Choroid plexus epithelial cell (primary cell): ENCODE measurements around the gene KNSTRN.

Source experiments
- DNase-seq: peaks from one replicate; pipeline ENCODE4 v3.0.0-alpha.2; 2010; ENCODE audit warnings: low read depth
- H3K4me3 ChIP-seq: 2 replicates; pipeline ENCODE4 v1.5.1; 2011; ENCODE audit warnings: low read depth, mild to moderate bottlenecking, control low read depth, low read length, moderate library complexity
- TF ChIP-seq, protein P1 (sequence below): conservative IDR thresholded peaks from 2 replicates; pipeline ENCODE4 v1.5.1; 2011; ENCODE audit warnings: low read depth, mild to moderate bottlenecking, control low read depth, inconsistent platforms, low read length, moderate library complexity

The KNSTRN gene

DNA sequence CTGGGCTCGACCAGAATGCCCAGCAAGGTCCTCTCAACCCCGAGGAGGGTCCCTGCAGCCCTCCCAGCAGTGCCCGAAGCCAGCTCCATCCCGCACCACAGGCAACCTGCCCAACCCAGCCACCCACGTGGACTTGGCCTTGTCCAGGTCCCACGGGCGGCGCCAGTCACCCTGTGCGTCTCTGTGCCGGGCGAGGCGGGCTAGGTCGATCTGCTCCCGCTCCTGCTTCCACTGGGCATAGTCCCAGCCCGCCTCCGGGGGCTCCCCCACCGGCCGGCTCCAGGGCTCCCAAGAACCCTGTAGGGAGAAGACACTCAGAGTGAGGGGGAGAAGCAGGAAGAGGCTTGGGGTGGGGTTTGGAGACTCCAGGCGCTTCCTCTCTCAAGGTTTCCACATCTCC, 44.9 kb upstream of the KNSTRN start:
- H3K4me3 ChIP-seq, result no peak overlapping the region
- TF ChIP-seq, protein P1, sequence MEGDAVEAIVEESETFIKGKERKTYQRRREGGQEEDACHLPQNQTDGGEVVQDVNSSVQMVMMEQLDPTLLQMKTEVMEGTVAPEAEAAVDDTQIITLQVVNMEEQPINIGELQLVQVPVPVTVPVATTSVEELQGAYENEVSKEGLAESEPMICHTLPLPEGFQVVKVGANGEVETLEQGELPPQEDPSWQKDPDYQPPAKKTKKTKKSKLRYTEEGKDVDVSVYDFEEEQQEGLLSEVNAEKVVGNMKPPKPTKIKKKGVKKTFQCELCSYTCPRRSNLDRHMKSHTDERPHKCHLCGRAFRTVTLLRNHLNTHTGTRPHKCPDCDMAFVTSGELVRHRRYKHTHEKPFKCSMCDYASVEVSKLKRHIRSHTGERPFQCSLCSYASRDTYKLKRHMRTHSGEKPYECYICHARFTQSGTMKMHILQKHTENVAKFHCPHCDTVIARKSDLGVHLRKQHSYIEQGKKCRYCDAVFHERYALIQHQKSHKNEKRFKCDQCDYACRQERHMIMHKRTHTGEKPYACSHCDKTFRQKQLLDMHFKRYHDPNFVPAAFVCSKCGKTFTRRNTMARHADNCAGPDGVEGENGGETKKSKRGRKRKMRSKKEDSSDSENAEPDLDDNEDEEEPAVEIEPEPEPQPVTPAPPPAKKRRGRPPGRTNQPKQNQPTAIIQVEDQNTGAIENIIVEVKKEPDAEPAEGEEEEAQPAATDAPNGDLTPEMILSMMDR, result no peak

DNA sequence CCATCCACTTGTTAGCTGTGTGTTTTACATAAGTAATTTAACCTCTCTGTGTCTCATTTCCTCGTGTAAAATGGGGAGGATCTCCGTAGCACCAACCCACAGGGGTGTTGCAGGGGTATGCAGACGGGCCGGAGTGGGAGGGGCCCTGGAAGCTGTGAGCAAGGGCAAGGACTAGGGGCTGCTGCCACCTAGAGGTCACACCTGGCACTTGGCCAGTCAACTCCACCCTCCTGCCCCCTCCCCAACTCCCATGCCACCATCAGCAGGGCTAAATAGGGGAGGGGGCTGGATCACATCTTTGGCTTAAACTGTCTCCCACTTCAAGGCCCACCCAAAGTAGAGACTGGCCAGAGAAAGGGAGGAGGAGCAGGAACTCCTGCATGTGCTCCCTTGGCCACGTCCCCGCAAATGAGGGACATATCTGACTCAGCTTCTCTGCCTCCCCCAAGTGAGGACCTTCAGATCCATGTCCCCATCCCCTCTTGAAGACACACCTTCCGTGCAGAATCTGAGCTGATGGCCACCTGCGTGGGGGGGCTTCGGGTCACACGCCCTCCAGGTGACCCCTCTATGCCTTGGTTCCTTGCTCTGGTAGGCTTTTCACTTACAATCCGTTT, 44.4 kb upstream of the KNSTRN start:
- TF ChIP-seq, protein P1, result peak; percentile 85
- peak; percentile 82 for DNase-seq
- no peak overlapping the region for H3K4me3 ChIP-seq

More for the DNA sequence above, 44.9 kb upstream of the KNSTRN start:
- DNase-seq, result no peak

DNA sequence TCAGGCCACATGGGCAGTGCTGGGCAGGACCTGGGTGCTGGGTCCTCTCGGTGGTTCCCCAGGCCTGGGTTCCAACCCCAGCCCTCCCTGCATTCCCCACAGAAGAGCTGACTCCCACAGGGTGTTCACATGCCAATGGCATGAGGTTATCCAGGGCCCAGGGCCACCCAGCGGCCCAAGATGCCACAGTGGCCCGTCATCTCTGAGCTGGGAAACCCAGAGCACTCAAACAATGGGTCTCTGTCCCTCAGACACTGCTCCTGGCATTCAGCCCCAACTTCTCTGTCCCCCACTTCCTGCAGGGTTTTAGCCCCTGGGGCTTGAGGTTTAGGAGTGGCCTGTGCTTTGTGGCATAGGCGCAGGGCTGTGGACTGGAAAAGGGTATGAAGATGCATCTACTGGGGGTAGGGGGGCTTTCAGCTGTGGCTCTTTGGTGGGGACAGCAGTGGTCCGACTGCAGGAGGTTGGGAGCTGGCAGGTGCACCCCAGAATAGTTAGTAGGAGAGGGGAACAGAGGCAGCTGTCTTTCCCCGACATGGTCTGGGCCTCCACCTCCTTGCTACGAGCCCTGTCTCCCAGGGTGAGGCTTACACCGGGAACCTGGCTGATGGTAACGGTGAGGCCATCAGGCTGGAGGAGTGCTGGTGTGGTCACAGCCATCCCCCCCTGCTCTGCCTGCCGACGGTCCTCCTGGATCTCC, 43.5 kb upstream of the KNSTRN start:
- H3K4me3 ChIP-seq, result peak overlapping the region; percentile 18
- peak; percentile 70 for DNase-seq
- TF ChIP-seq, protein P1, result no peak

DNA sequence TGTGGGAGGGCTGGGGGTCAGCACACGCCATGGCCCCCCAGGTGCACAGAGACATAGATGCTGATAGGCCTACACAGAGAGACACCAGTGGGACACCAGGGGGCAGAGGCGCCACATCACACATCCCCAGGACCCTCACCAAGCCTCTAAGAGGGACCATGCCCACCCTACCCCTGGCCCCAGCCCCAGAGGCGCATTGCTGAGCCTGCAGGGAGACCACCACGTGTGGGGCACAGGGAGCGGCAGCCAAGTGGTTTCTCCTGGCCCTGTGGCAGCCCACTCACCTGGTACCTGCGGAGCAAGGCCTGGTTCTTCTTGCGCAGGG, 42.9 kb upstream of the KNSTRN start:
- DNase-seq, result no peak
- TF ChIP-seq, protein P1, result peak; percentile 26
- H3K4me3 ChIP-seq, result peak overlapping the region; percentile 54

DNA sequence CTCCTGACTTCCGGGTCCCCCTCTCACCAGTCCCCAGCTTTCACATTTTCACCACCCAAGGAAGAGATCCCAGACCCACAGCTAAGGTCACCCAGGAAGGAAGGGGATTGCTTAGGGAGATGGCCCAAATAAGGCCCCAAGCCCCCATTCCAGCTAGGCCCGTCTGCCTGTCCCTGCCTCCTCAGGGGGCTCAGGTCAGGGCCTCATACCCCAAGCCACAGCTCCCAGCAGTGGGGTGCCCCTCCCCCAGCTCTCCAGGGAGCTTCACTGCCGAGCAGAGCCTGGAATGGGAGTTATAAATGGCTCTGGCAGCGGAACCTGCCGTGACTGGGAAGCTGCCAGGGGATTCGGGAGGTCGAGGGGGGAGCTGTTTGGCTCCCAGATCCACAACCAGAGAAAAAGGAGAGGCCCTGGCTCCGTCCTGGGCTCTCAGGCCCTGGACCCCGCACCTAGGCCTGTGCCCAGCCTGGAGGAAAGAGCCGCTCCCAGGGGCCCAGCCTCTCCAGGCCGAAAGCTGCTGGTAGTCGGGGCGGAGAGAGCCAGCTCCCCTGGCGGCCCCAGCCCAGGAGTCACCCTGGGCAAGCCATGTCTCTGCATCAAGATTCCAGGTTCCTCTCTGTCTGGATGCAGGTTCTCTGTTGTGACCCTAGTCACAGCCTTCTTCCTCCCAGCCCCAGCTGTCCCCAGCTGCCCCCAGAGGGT, 42.3 kb upstream of the KNSTRN start:
- H3K4me3 ChIP-seq, result peak overlapping the region; percentile 54
- TF ChIP-seq, protein P1, result no peak
- DNase-seq, result peak; percentile 61

DNA sequence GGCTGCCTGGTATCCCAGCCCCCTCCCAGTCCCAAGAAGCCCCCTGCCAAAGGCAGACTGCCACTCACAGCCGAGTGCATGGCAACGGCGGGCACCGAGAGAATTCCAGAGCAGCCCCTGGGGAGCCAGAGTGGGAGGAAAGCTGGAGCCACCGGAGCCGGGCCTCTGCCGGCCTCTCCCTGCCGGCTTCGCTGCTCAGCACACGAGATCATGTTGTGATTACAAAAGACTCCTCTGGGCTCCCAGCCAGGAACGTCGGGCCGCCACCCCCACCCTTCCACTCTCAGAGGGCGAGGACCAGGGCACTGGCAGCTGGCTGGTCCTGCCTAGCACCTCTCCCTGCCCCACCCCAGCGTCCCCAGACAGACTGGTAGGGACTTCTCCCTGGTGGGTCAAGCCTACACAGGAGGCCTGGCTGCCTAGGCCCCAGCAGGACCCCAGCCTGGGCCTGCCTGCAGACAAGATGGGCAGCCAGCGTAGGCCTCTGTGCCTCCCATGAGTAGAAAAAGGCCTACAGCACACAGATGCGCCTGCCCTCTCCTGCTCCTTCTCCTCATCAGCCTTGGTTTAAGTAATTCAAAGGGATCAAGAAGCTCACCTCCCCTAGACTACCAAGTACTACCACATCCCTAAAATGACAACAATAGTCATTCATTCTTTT, 41.7 kb upstream of the KNSTRN start, which contains the start of gene CCDC9B:
CCDC9B (minus strand) TSS at position 200 of the 661 bp plus-strand sequence; CDS start at position 80, 120 bp downstream.
- peak; percentile 91 for DNase-seq
- TF ChIP-seq, protein P1, result no peak
- H3K4me3 ChIP-seq, result peak within 1 kb of the TSS; percentile 54
